GM12878 (cell line): ENCODE data around the gene GFRA3. TPM values are rescaled to one million over a fixed set of nuclear protein-coding genes. Genes with fewer than 3 reads are reported as not detected.

Experiments used
- ATAC-seq: fragments of 200-7000 bp; cut with Tn5 transposase; 3 replicates; pipeline ENCODE4 v1.9.1; 2020; ENCODE audit warnings: mild to moderate bottlenecking, moderate library complexity
- BruUV-seq: library from RNA; stranded (reverse); fragments of 400-500 nt; replicated peaks from 2 replicates; lab custom pipeline; 2021; lab: Mats Ljungman, UMichigan
- CTCF ChIA-PET: fragments of 300-600 bp; sonication (Branson Sonifier 250); formaldehyde crosslinking; extraction: SDS; loops from one replicate; lab custom pipeline; 2021; ENCODE audit warnings: inconsistent platforms; lab: Yijun Ruan, JAX
- POLR2A ChIA-PET: fragments of 350-600 bp; formaldehyde crosslinking; extraction: SDS; loops from one replicate; lab custom pipeline; 2021; ENCODE audit warnings: inconsistent platforms; lab: Charles Lee
- RAD21 ChIA-PET: fragments of 300-600 bp; sonication (Branson Sonifier 250); formaldehyde crosslinking; loops from one replicate; lab custom pipeline; 2023; ENCODE audit warnings: antibody characterized with exemption; ENCODE audit not compliant: unreplicated experiment; lab: Charles Lee
- SMC1A ChIA-PET: fragments of 300-600 bp; sonication (Branson Sonifier 250); formaldehyde crosslinking; loops from one replicate; lab custom pipeline; 2023; ENCODE audit not compliant: unreplicated experiment, uncharacterized antibody; lab: Charles Lee
- DNase-seq: peaks from one replicate; pipeline ENCODE4 v3.0.0-alpha.2; 2011; ENCODE audit warnings: low read depth, low spot score
- FAIRE-seq: peaks from 3 replicates; lab custom pipeline; 2011; peaks lifted over from hg19 to GRCh38; lab: Jason Lieb, UNC
- H2AFZ ChIP-seq: 2 replicates; pipeline ENCODE4 v1.6.0; 2011; ENCODE audit warnings: low read depth, low read length, control low read depth; ENCODE audit not compliant: control insufficient read depth
- H3K27ac ChIP-seq: 2 replicates; pipeline ENCODE4 v1.5.1; 2011; ENCODE audit warnings: control low read depth; ENCODE audit not compliant: control insufficient read depth, insufficient read depth
- H3K27me3 ChIP-seq, 2 experiments: replicated peaks in 1 of 2; 2 replicates each; pipeline versions ENCODE4 v1.6.0 to v1.6.1; 2011; ENCODE audit warnings: low read length in 1 of 2; ENCODE audit not compliant: control insufficient read depth in 2 of 2, insufficient read depth in 2 of 2
- H3K36me3 ChIP-seq, 2 experiments: 2 replicates each; pipeline ENCODE4 v1.5.1; 2011; ENCODE audit warnings: low read length in 1 of 2; ENCODE audit not compliant: control insufficient read depth in 2 of 2, insufficient read depth in 2 of 2
- H3K4me1 ChIP-seq: 2 replicates; pipeline ENCODE4 v1.6.1; 2011; ENCODE audit warnings: mild to moderate bottlenecking, low read length, moderate library complexity, mixed read lengths; ENCODE audit not compliant: control insufficient read depth, insufficient read depth
- H3K4me2 ChIP-seq: 2 replicates; pipeline ENCODE4 v1.6.0; 2011; ENCODE audit warnings: control low read depth; ENCODE audit not compliant: control insufficient read depth, insufficient read depth
- H3K4me3 ChIP-seq: fragments of 200-600 bp; sonication (generic); 2 replicates; pipeline ENCODE4 v1.5.1; 2016
- H3K79me2 ChIP-seq: 2 replicates; pipeline ENCODE4 v1.6.0; 2011; ENCODE audit warnings: low read length; ENCODE audit not compliant: control insufficient read depth, insufficient read depth
- H3K9ac ChIP-seq: 2 replicates; pipeline ENCODE4 v1.8.0; 2011; ENCODE audit warnings: low read length, control low read depth, mixed read lengths; ENCODE audit not compliant: control insufficient read depth, insufficient read depth
- H3K9me3 ChIP-seq: replicated peaks from 3 replicates; pipeline ENCODE4 v1.5.1; 2011; ENCODE audit warnings: mild to moderate bottlenecking, low read length; ENCODE audit not compliant: control insufficient read depth, insufficient read depth
- H4K20me1 ChIP-seq: 2 replicates; pipeline ENCODE4 v1.6.0; 2011; ENCODE audit not compliant: control insufficient read depth, insufficient read depth
- ATF3 ChIP-seq: IDR thresholded peaks from 2 replicates; pipeline ENCODE4 v1.6.1; 2011; ENCODE audit warnings: low read depth, mild to moderate bottlenecking, low read length, moderate library complexity, borderline replicate concordance; ENCODE audit errors: extremely low read depth
- CREM ChIP-seq: IDR thresholded peaks from 2 replicates; pipeline ENCODE4 v1.6.1; 2014; ENCODE audit warnings: antibody characterized with exemption, low read depth
- MAX ChIP-seq: IDR thresholded peaks from 2 replicates; pipeline ENCODE4 v1.6.1; 2012; ENCODE audit warnings: low read depth, low read length, improper control_type of control experiment
- NBN ChIP-seq: fragments of 450-650 bp; IDR thresholded peaks from 2 replicates; pipeline ENCODE4 v1.6.1; 2016
- POU2F2 ChIP-seq: IDR thresholded peaks from 3 replicates; pipeline ENCODE4 v1.6.1; 2011; ENCODE audit warnings: low read depth, mild to moderate bottlenecking, low read length, borderline replicate concordance
- PRDM15 ChIP-seq: fragments of 450-650 bp; formaldehyde crosslinking; IDR thresholded peaks from 2 replicates; pipeline ENCODE4 v1.4.0; 2020; ENCODE audit warnings: mild to moderate bottlenecking, moderate library complexity
- RBBP5 ChIP-seq: fragments of 200-600 bp; sonication (generic); conservative IDR thresholded peaks from 2 replicates; pipeline ENCODE4 v1.6.1; 2016
- SMAD1 ChIP-seq: fragments of 450-650 bp; IDR thresholded peaks from 2 replicates; pipeline ENCODE4 v1.6.1; 2018; ENCODE audit warnings: mild to moderate bottlenecking, low read depth; ENCODE audit not compliant: partially characterized antibody
- SUZ12 ChIP-seq: fragments of 200-600 bp; sonication (generic); IDR thresholded peaks from one replicate; pipeline ENCODE4 v1.6.1; 2018; ENCODE audit warnings: antibody characterized with exemption, mild to moderate bottlenecking; ENCODE audit not compliant: unreplicated experiment
- ZBED1 ChIP-seq: IDR thresholded peaks from 2 replicates; pipeline ENCODE4 v1.6.1; 2016; ENCODE audit warnings: borderline replicate concordance
- WGBS: methylation state at CpG from one replicate; pipeline ENCODE4 v1.1.6; 2016; ENCODE audit warnings: low lambda C conversion rate; ENCODE audit not compliant: insufficient replicate concordance, insufficient coverage; ENCODE audit errors: missing lambda C conversion rate; 5-methylcytosine and 5-hydroxymethylcytosine counted together
- in situ Hi-C: fragments of 300-500 bp; cut with MboI; formaldehyde crosslinking; loops from 9 replicates; pipeline ENCODE4 v1.14.3; 2018; ENCODE audit warnings: mixed read lengths
- intact Hi-C: fragments of 100-400 bp; cut with micrococcal nuclease; formaldehyde crosslinking; loops from one replicate; pipeline ENCODE4 v1.14.2; 2022; ENCODE audit not compliant: unreplicated experiment
- polyA plus RNA-seq, 11 experiments: library from polyadenylated mRNA; depleted of rRNA in 4 of 11; unstranded in 6 of 11; stranded (reverse) in 5 of 11; fragments of >200 nt; fragmentation: Nextera tagmentation in 4 of 11; fragmentation: Illumina TruSeq in 1 of 11; extraction: Ambion mirVana in 4 of 11; extraction: Trizol in 1 of 11; gene quantifications; 1 replicate in 1 of 11; 2 replicates in 10 of 11; pipeline versions ENCODE4 v1.2.1 to v1.2.3, GENCODE V29; 2011 to 2016; ENCODE audit warnings: inconsistent platforms in 2 of 11, missing spikeins in 2 of 11, low read depth in 1 of 11
- total RNA-seq, 4 experiments: library from RNA; depleted of rRNA in 3 of 4; stranded (reverse); fragments of >200 nt in 3 of 4; fragmentation: Illumina TruSeq in 1 of 4; extraction: Trizol in 1 of 4; gene quantifications; 2 replicates each; pipeline versions ENCODE4 v1.2.1 to v1.2.3, GENCODE V29; 2013 to 2021
- TF ChIP-seq, protein P1 (sequence below): fragments of 150-350 bp; IDR thresholded peaks from 2 replicates; pipeline ENCODE4 v1.6.1; 2016; ENCODE audit warnings: low read depth, low read length

The GFRA3 gene
- total and polyA plus RNA-seq, 10 of the 15 experiments (the other 5 are each of a cell fraction or from before 2014, with no cell fraction given) = 0.06 to 0.10 (median 0.08) TPM; not detected in 7

DNA sequence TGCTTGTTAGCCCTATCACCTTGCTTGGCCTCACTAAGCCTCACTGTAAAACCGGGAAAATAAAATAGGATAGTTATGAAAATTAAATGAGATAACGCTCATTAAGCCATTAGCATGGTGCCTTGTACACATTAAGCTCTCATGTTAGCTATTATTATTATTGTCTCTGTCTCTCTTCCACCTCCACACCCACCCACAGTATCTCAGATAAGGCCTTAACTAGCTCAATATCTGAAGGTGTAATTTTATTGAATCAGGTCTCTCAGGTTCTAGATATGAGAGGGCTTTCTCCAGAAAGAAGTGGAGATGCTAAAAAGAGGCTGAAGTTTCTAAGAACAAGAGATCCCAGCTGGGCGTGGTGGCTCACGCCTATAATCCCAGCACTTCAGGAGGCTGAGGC lies 27.6 kb downstream of the GFRA3 start:
- H4K20me1 ChIP-seq = no peaks in the 10 kb centered on the region
- H3K9ac ChIP-seq = no peak overlapping the region
- H3K4me2 ChIP-seq = no peak overlapping the region
- RAD21 ChIA-PET = no interaction called here
- BruUV-seq = no TSS peak
- no peak for ATAC-seq
- DNase-seq = no peak
- no peak overlapping the region for H2AFZ ChIP-seq
- intact Hi-C loops (no loop called here), in situ Hi-C loops (no loop called here)
- peaks cover 1 to 2% of the 10 kb centered on the region in 2 experiments; a peak in 2 of 4 replicates for H3K27me3 ChIP-seq
- POLR2A ChIA-PET = interaction anchor here (0.7 kb wide), 1 partner anchor 10 kb away, joined by 4 read pairs; no protein-coding TSS in a partner anchor
- no peaks in the 10 kb centered on the region for H3K9me3 ChIP-seq
- H3K27ac ChIP-seq = no peak overlapping the region
- CTCF ChIA-PET = interaction anchor here (0.6 kb wide), 1 partner anchor 190 kb away, joined by 3 read pairs; no protein-coding TSS in a partner anchor
- TF ChIP-seq MAX (no peak), ATF3 (no peak), NBN (no peak), ZBED1 (no peak), POU2F2 (no peak), RBBP5 (no peak), CREM (no peak), PRDM15 (no peak), SMAD1 (no peak), SUZ12 (no peak)
- TF ChIP-seq, protein P1, sequence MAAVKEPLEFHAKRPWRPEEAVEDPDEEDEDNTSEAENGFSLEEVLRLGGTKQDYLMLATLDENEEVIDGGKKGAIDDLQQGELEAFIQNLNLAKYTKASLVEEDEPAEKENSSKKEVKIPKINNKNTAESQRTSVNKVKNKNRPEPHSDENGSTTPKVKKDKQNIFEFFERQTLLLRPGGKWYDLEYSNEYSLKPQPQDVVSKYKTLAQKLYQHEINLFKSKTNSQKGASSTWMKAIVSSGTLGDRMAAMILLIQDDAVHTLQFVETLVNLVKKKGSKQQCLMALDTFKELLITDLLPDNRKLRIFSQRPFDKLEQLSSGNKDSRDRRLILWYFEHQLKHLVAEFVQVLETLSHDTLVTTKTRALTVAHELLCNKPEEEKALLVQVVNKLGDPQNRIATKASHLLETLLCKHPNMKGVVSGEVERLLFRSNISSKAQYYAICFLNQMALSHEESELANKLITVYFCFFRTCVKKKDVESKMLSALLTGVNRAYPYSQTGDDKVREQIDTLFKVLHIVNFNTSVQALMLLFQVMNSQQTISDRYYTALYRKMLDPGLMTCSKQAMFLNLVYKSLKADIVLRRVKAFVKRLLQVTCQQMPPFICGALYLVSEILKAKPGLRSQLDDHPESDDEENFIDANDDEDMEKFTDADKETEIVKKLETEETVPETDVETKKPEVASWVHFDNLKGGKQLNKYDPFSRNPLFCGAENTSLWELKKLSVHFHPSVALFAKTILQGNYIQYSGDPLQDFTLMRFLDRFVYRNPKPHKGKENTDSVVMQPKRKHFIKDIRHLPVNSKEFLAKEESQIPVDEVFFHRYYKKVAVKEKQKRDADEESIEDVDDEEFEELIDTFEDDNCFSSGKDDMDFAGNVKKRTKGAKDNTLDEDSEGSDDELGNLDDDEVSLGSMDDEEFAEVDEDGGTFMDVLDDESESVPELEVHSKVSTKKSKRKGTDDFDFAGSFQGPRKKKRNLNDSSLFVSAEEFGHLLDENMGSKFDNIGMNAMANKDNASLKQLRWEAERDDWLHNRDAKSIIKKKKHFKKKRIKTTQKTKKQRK = no peak
- TF ChIP-seq, all 136 proteins: peak for 0
- Histone ChIP-seq H3K36me3 (no peaks in the 10 kb centered on the region), H3K4me1 (no peaks in the 10 kb centered on the region; the same call in 1 of the 2 replicates), H3K4me3 (no peak overlapping the region), H3K79me2 (no peaks in the 10 kb centered on the region)
- no peak for FAIRE-seq
- 62% methylated on average over 4 of the region's 4 CpGs for WGBS
- SMC1A ChIA-PET = interaction anchor here (1.0 kb wide), 1 partner anchor 108 kb away, joined by 3 read pairs; no protein-coding TSS in a partner anchor
